GM19438 (cell line): Measurements from ENCODE around the gene PTCHD1.

Source experiments
- ATAC-seq: cut with Tn5 transposase; IDR thresholded peaks from one replicate; pipeline ENCODE4 v1.9.1; 2021; ENCODE audit warnings: low read depth; ENCODE audit not compliant: unreplicated experiment

Gene PTCHD1

GRCh38 chrX:23344904-23345271 is 10.2 kb downstream of the PTCHD1 start:
- ATAC-seq = no peak

- ATAC-seq = no peak
Observed at GRCh38 chrX:23356189-23356588, 21.5 kb downstream of the PTCHD1 start.

GRCh38 chrX:23364416-23364815 is 29.8 kb downstream of the PTCHD1 start:
- ATAC-seq = no peak

- no peak for ATAC-seq
Observed at GRCh38 chrX:23365541-23365940, 30.9 kb downstream of the PTCHD1 start.

GRCh38 chrX:23366914-23367313 is 32.3 kb downstream of the PTCHD1 start:
- no peak for ATAC-seq

- ATAC-seq = no peak
Observed at GRCh38 chrX:23369027-23369426, 34.4 kb downstream of the PTCHD1 start.

- ATAC-seq = no peak
Observed at GRCh38 chrX:23372220-23372902, 37.7 kb downstream of the PTCHD1 start.

- ATAC-seq = no peak
Observed at GRCh38 chrX:23373129-23373804, 38.6 kb downstream of the PTCHD1 start.

- ATAC-seq = no peak
Observed at GRCh38 chrX:23374291-23374690, 39.6 kb downstream of the PTCHD1 start.

GRCh38 chrX:23376581-23376980 is 41.9 kb downstream of the PTCHD1 start:
- no peak for ATAC-seq

GRCh38 chrX:23380581-23380980 is 45.9 kb downstream of the PTCHD1 start:
- no peak for ATAC-seq

GRCh38 chrX:23381099-23382087 is 46.7 kb downstream of the PTCHD1 start:
- ATAC-seq = no peak

- ATAC-seq = no peak
Observed at GRCh38 chrX:23382572-23382971, 47.9 kb downstream of the PTCHD1 start.

GRCh38 chrX:23383411-23383810 is 48.8 kb downstream of the PTCHD1 start:
- no peak for ATAC-seq

- ATAC-seq = no peak
Observed at GRCh38 chrX:23385242-23385641, 50.6 kb downstream of the PTCHD1 start.

GRCh38 chrX:23386260-23386659 is 51.6 kb downstream of the PTCHD1 start:
- no peak for ATAC-seq

- ATAC-seq = no peak
Observed at GRCh38 chrX:23386726-23387125, 52.1 kb downstream of the PTCHD1 start.

- no peak for ATAC-seq
Observed at GRCh38 chrX:23387550-23388184, 53.0 kb downstream of the PTCHD1 start.

GRCh38 chrX:23389196-23389792 is 54.6 kb downstream of the PTCHD1 start:
- ATAC-seq = no peak

GRCh38 chrX:23390979-23391378 is 56.3 kb downstream of the PTCHD1 start:
- ATAC-seq = no peak
